PC-9 (cell line): ENCODE data around the gene FSIP1.

Experiments
- EZH2 ChIP-seq: fragments of 200-600 bp; sonication (generic); IDR thresholded peaks from 2 replicates; pipeline ENCODE4 v1.8.0; 2017; ENCODE audit warnings: antibody characterized with exemption, low read depth
- TF ChIP-seq, protein P1 (sequence below): fragments of 200-600 bp; sonication (generic); conservative IDR thresholded peaks from 2 replicates; pipeline ENCODE4 v1.6.1; 2017; ENCODE audit warnings: mixed run types, antibody characterized with exemption, mild to moderate bottlenecking, moderate library complexity

DNA sequence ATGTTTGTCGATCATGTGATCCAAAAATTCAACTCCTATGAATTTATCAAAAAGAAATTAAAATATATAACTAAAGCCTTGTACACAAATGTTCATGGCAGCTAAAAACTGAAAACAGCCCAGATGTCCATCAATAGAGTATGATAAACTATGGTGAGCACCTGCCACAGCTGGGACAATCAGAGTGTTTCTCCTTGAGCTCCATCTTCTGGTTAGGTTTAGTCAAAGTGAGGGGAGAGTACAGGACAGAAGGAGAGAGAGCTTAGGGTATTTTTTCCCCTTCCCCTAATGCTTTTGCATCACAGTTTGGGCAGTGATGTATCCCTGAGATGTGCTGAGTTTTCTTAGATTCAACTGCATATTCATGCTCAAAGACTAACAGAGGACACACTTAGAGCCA, 65.5 kb downstream of the FSIP1 start:
- TF ChIP-seq, protein P1, sequence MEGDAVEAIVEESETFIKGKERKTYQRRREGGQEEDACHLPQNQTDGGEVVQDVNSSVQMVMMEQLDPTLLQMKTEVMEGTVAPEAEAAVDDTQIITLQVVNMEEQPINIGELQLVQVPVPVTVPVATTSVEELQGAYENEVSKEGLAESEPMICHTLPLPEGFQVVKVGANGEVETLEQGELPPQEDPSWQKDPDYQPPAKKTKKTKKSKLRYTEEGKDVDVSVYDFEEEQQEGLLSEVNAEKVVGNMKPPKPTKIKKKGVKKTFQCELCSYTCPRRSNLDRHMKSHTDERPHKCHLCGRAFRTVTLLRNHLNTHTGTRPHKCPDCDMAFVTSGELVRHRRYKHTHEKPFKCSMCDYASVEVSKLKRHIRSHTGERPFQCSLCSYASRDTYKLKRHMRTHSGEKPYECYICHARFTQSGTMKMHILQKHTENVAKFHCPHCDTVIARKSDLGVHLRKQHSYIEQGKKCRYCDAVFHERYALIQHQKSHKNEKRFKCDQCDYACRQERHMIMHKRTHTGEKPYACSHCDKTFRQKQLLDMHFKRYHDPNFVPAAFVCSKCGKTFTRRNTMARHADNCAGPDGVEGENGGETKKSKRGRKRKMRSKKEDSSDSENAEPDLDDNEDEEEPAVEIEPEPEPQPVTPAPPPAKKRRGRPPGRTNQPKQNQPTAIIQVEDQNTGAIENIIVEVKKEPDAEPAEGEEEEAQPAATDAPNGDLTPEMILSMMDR, result no peak
- no peak for TF ChIP-seq EZH2
